CD14-positive monocyte (primary cell): ENCODE measurements around the gene ANKRD62. TPM values are rescaled to one million over a fixed set of nuclear protein-coding genes. Genes with fewer than 3 reads are reported as not detected.

ENCODE experiments used
- DNase-seq, 3 donors: peaks; one replicate each; pipeline ENCODE4 v3.0.0-alpha.2; 2011 to 2022
- H2AFZ ChIP-seq: 2 replicates; pipeline ENCODE4 v1.6.0; 2012; ENCODE audit warnings: mild to moderate bottlenecking, low read depth, low read length, inconsistent platforms; ENCODE audit not compliant: insufficient read depth, poor library complexity, severe bottlenecking
- H3K27ac ChIP-seq, 2 donors: 1 replicate in 1 of 2; 2 replicates in 1 of 2; pipeline ENCODE4 v1.5.1; 2012 to 2013; ENCODE audit warnings: low read length in 2 of 2, control low read depth in 1 of 2, inconsistent platforms in 1 of 2, low read depth in 1 of 2, mild to moderate bottlenecking in 1 of 2
- H3K27me3 ChIP-seq, 2 donors: one replicate each; pipeline versions ENCODE4 v1.6.0 to v1.6.1; 2011 to 2013; ENCODE audit warnings: low read length in 2 of 2; ENCODE audit not compliant: control insufficient read depth in 2 of 2, insufficient read depth in 2 of 2
- H3K36me3 ChIP-seq, 2 donors: replicated peaks in 1 of 2; 1 replicate in 1 of 2; 2 replicates in 1 of 2; pipeline versions ENCODE4 v1.5.1 to v1.6.1; 2012 to 2013; ENCODE audit warnings: low read length in 2 of 2, control low read depth in 1 of 2, inconsistent platforms in 1 of 2, mild to moderate bottlenecking in 1 of 2; ENCODE audit not compliant: insufficient read depth in 2 of 2, control insufficient read depth in 1 of 2
- H3K4me1 ChIP-seq, 2 donors: 1 replicate in 1 of 2; 2 replicates in 1 of 2; pipeline versions ENCODE4 v1.5.1 to v1.6.1; 2012 to 2013; ENCODE audit warnings: low read length in 2 of 2, control low read depth in 1 of 2, inconsistent platforms in 1 of 2, mild to moderate bottlenecking in 1 of 2, moderate library complexity in 1 of 2; ENCODE audit not compliant: insufficient read depth in 2 of 2, control insufficient read depth in 1 of 2
- H3K4me2 ChIP-seq: replicated peaks from 2 replicates; pipeline ENCODE3; 2012; ENCODE audit warnings: low read length, moderate library complexity, mild to moderate bottlenecking; ENCODE audit not compliant: poor library complexity, severe bottlenecking; ENCODE audit errors: extremely low read depth
- H3K4me3 ChIP-seq, 3 experiments: fragments of 200-600 bp in 1 of 3; sonication (generic) in 1 of 3; replicated peaks in 1 of 3; 1 replicate in 2 of 3; 2 replicates in 1 of 3; pipeline ENCODE4 v1.5.1; 2011 to 2013; ENCODE audit warnings: low read length in 3 of 3, mild to moderate bottlenecking in 3 of 3, control low read depth in 2 of 3, low read depth in 2 of 3, inconsistent platforms in 1 of 3, moderate library complexity in 1 of 3
- H3K79me2 ChIP-seq: 2 replicates; pipeline ENCODE4 v1.6.0; 2012; ENCODE audit warnings: mild to moderate bottlenecking, control low read depth, inconsistent platforms, low read length, moderate library complexity; ENCODE audit not compliant: insufficient read depth
- H3K9ac ChIP-seq: 2 replicates; pipeline ENCODE4 v1.6.0; 2017; ENCODE audit warnings: low read length, mild to moderate bottlenecking; ENCODE audit not compliant: insufficient read depth, poor library complexity, severe bottlenecking
- H3K9me3 ChIP-seq, 2 donors: replicated peaks in 1 of 2; 1 replicate in 1 of 2; 2 replicates in 1 of 2; pipeline versions ENCODE4 v1.5.1 to v1.6.1; 2012 to 2013; ENCODE audit warnings: low read length in 2 of 2, control low read depth in 1 of 2; ENCODE audit not compliant: control insufficient read depth in 1 of 2, insufficient read depth in 1 of 2
- H4K20me1 ChIP-seq: 2 replicates; pipeline ENCODE4 v1.6.0; 2012; ENCODE audit warnings: mild to moderate bottlenecking, low read length, control low read depth, moderate library complexity; ENCODE audit not compliant: insufficient read depth
- H3K27ac Mint-ChIP-seq, 7 donors: one replicate each; pipeline ENCODE4 v1.8.0; 2020; ENCODE audit warnings: mild to moderate bottlenecking in 7 of 7, mixed read lengths in 7 of 7, moderate library complexity in 6 of 7, inconsistent platforms in 2 of 7
- H3K27me3 Mint-ChIP-seq, 3 donors: one replicate each; pipeline ENCODE4 v1.8.0; 2021 to 2022; ENCODE audit warnings: low read depth in 3 of 3, mild to moderate bottlenecking in 3 of 3, mixed read lengths in 3 of 3, moderate library complexity in 3 of 3, inconsistent platforms in 1 of 3
- H3K36me3 Mint-ChIP-seq, 2 donors: one replicate each; pipeline ENCODE4 v1.8.0; 2020; ENCODE audit warnings: mixed read lengths in 2 of 2, inconsistent platforms in 1 of 2, mild to moderate bottlenecking in 1 of 2
- H3K4me1 Mint-ChIP-seq: one replicate; pipeline ENCODE4 v1.8.0; 2020; ENCODE audit warnings: mild to moderate bottlenecking, mixed read lengths
- H3K4me3 Mint-ChIP-seq, 2 donors: one replicate each; pipeline ENCODE4 v1.8.0; 2020; ENCODE audit warnings: mild to moderate bottlenecking in 2 of 2, mixed read lengths in 2 of 2, moderate library complexity in 1 of 2
- H3K9me3 Mint-ChIP-seq, 7 donors: one replicate each; pipeline ENCODE4 v1.8.0; 2020 to 2022; ENCODE audit warnings: mixed read lengths in 7 of 7, mild to moderate bottlenecking in 6 of 7, moderate library complexity in 6 of 7, inconsistent platforms in 2 of 7
- WGBS: methylation state at CpG from one replicate; pipeline ENCODE4 v1.1.5; 2013; ENCODE audit warnings: missing lambda C conversion rate; ENCODE audit not compliant: insufficient coverage; 5-methylcytosine and 5-hydroxymethylcytosine counted together
- intact Hi-C, 2 donors: fragments of 100-400 bp; cut with micrococcal nuclease; formaldehyde crosslinking; loops; one replicate each; pipeline versions ENCODE4 v1.15.0 to v1.15.1; 2023
- polyA plus RNA-seq, 3 donors: library from polyadenylated mRNA; depleted of rRNA in 1 of 3; unstranded in 2 of 3; stranded (reverse) in 1 of 3; fragments of 300-500 nt in 2 of 3; fragments of >200 nt in 1 of 3; fragmentation: Illumina TruSeq in 2 of 3; gene quantifications; 1 replicate in 2 of 3; 2 replicates in 1 of 3; pipeline ENCODE4 v1.2.3, GENCODE V29; 2012 to 2021
- TF ChIP-seq, protein P1 (sequence below): fragments of 200-600 bp; IDR thresholded peaks from one replicate; pipeline ENCODE4 v1.8.0; 2022; ENCODE audit warnings: antibody characterized with exemption, mild to moderate bottlenecking

ANKRD62 gene
- polyA plus RNA-seq, 3 donors, result not detected

- no peak for DNase-seq
- no peaks in the 10 kb centered on the region for H3K27me3 ChIP-seq
- Mint-ChIP-seq H3K36me3 (no peaks in the 10 kb centered on the region), H3K9me3 (peaks cover 0 to 9% (median 4%) of the 10 kb centered on the region in 7 donors), H3K4me1 (no peaks in the 10 kb centered on the region), H3K4me3 (no peak overlapping the region), H3K27ac (no peak overlapping the region), H3K27me3 (peaks cover 2 to 8% (median 5%) of the 10 kb centered on the region in 3 donors)
- H3K4me1 ChIP-seq, result no peaks in the 10 kb centered on the region
- 95% methylated on average over 18 of the region's 18 CpGs for WGBS
- no peak overlapping the region for H2AFZ ChIP-seq
- no peaks in the 10 kb centered on the region for H3K79me2 ChIP-seq
- H3K4me2 ChIP-seq, result no peak overlapping the region
- no peak overlapping the region for H3K4me3 ChIP-seq
- H4K20me1 ChIP-seq, result no peaks in the 10 kb centered on the region
- no peak overlapping the region for H3K9ac ChIP-seq
- no peak overlapping the region for H3K27ac ChIP-seq
- H3K9me3 ChIP-seq, result no peaks in the 10 kb centered on the region
- no peaks in the 10 kb centered on the region for H3K36me3 ChIP-seq
- TF ChIP-seq, protein P1, sequence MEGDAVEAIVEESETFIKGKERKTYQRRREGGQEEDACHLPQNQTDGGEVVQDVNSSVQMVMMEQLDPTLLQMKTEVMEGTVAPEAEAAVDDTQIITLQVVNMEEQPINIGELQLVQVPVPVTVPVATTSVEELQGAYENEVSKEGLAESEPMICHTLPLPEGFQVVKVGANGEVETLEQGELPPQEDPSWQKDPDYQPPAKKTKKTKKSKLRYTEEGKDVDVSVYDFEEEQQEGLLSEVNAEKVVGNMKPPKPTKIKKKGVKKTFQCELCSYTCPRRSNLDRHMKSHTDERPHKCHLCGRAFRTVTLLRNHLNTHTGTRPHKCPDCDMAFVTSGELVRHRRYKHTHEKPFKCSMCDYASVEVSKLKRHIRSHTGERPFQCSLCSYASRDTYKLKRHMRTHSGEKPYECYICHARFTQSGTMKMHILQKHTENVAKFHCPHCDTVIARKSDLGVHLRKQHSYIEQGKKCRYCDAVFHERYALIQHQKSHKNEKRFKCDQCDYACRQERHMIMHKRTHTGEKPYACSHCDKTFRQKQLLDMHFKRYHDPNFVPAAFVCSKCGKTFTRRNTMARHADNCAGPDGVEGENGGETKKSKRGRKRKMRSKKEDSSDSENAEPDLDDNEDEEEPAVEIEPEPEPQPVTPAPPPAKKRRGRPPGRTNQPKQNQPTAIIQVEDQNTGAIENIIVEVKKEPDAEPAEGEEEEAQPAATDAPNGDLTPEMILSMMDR, result no peak
- intact Hi-C loops, result no loop called here
These were observed 6.8 kb upstream of the ANKRD62 start for GRCh38 chr18:12086677-12087470.

- no peak for DNase-seq
- H3K4me2 ChIP-seq, result no peak overlapping the region
- H4K20me1 ChIP-seq, result no peaks in the 10 kb centered on the region
- no peak overlapping the region for H2AFZ ChIP-seq
- Mint-ChIP-seq H3K27me3 (peaks cover 2 to 8% (median 2%) of the 10 kb centered on the region in 3 donors), H3K27ac (peak overlapping the region in 1 of 7 donors; percentile 47), H3K9me3 (peaks cover 0 to 9% (median 4%) of the 10 kb centered on the region in 7 donors), H3K36me3 (no peaks in the 10 kb centered on the region), H3K4me3 (no peak overlapping the region), H3K4me1 (no peaks in the 10 kb centered on the region)
- H3K36me3 ChIP-seq, result no peaks in the 10 kb centered on the region
- TF ChIP-seq, protein P1, result no peak
- H3K4me1 ChIP-seq, result no peaks in the 10 kb centered on the region
- no peaks in the 10 kb centered on the region for H3K27me3 ChIP-seq
- no peaks in the 10 kb centered on the region for H3K79me2 ChIP-seq
- no peak overlapping the region for H3K4me3 ChIP-seq
- WGBS, result 88% methylated on average over 3 of the region's 3 CpGs
- intact Hi-C loops, result no loop called here
- H3K9ac ChIP-seq, result no peak overlapping the region
- H3K9me3 ChIP-seq, result no peaks in the 10 kb centered on the region
- H3K27ac ChIP-seq, result no peak overlapping the region
These were observed 6.1 kb upstream of the ANKRD62 start for GRCh38 chr18:12087471-12088025.
